ENCODE data around the gene KLRG1.

GRCh38 chr12:8987163-8987562 is 2.2 kb upstream of the KLRG1 start:
- TF ChIP-seq CTCF (IDR thresholded peaks at IDR 0.05): no peak
- no peak for TF ChIP-seq POLR2A (IDR thresholded peaks at IDR 0.05)
